Loucy (cell line): ENCODE measurements around the gene PPP3CA.

Source experiments
- H2AFZ ChIP-seq: fragments of 200-600 bp; sonication (generic); 2 replicates; pipeline ENCODE4 v1.6.0; 2016; ENCODE audit warnings: antibody characterized with exemption, mild to moderate bottlenecking, low read length, moderate library complexity
- H3F3A ChIP-seq: fragments of 200-600 bp; 2 replicates; pipeline ENCODE4 v1.6.0; 2016; ENCODE audit warnings: antibody characterized with exemption, low read depth, mild to moderate bottlenecking
- H3K27me3 ChIP-seq: fragments of 200-600 bp; sonication (generic); 2 replicates; pipeline ENCODE4 v1.6.1; 2014; ENCODE audit warnings: low read length, mild to moderate bottlenecking; ENCODE audit not compliant: insufficient read depth, poor library complexity, severe bottlenecking
- H3K36me3 ChIP-seq: fragments of 200-600 bp; sonication (generic); 2 replicates; pipeline ENCODE4 v1.6.1; 2016; ENCODE audit warnings: low read length; ENCODE audit not compliant: insufficient read depth
- H3K4me1 ChIP-seq: fragments of 200-600 bp; sonication (generic); 2 replicates; pipeline ENCODE4 v1.5.1; 2014; ENCODE audit warnings: low read length, mild to moderate bottlenecking; ENCODE audit not compliant: insufficient read depth, poor library complexity, severe bottlenecking
- H3K4me2 ChIP-seq: fragments of 200-600 bp; sonication (generic); 2 replicates; pipeline ENCODE4 v1.6.0; 2014; ENCODE audit warnings: antibody characterized with exemption, low read length, low read depth, mild to moderate bottlenecking; ENCODE audit not compliant: poor library complexity, severe bottlenecking
- H3K4me3 ChIP-seq: fragments of 200-600 bp; sonication (generic); 2 replicates; pipeline ENCODE4 v1.5.1; 2014; ENCODE audit warnings: low read length, mild to moderate bottlenecking, mixed read lengths; ENCODE audit not compliant: poor library complexity, severe bottlenecking
- H3K79me2 ChIP-seq: fragments of 200-600 bp; sonication (generic); 2 replicates; pipeline ENCODE4 v1.6.1; 2014; ENCODE audit warnings: low read length; ENCODE audit not compliant: insufficient read depth
- H3K9ac ChIP-seq: fragments of 200-600 bp; sonication (generic); 2 replicates; pipeline ENCODE4 v1.6.0; 2014; ENCODE audit warnings: mild to moderate bottlenecking, low read depth, low read length, moderate library complexity; ENCODE audit not compliant: poor library complexity, severe bottlenecking
- H3K9me2 ChIP-seq: fragments of 200-600 bp; sonication (generic); replicated peaks from 2 replicates; pipeline ENCODE4 v1.6.1; 2016; ENCODE audit warnings: low read depth, low read length, mixed read lengths
- H3K9me3 ChIP-seq: fragments of 200-600 bp; sonication (generic); 2 replicates; pipeline ENCODE4 v1.6.1; 2014; ENCODE audit warnings: mild to moderate bottlenecking, antibody characterized with exemption, low read length, low read depth; ENCODE audit not compliant: insufficient read depth
- H4K20me1 ChIP-seq: fragments of 200-600 bp; sonication (generic); 2 replicates; pipeline ENCODE4 v1.6.0; 2014; ENCODE audit warnings: antibody characterized with exemption, low read length, mild to moderate bottlenecking; ENCODE audit not compliant: insufficient read depth, poor library complexity, severe bottlenecking
- CTCF ChIP-seq: fragments of 200-600 bp; sonication (generic); conservative IDR thresholded peaks from 2 replicates; pipeline ENCODE4 v1.5.1; 2014; ENCODE audit warnings: mild to moderate bottlenecking, antibody characterized with exemption, low read length
- EZH2phosphoT487 ChIP-seq: fragments of 200-600 bp; IDR thresholded peaks from 2 replicates; pipeline ENCODE4 v1.6.1; 2018; ENCODE audit warnings: antibody characterized with exemption, mild to moderate bottlenecking, moderate library complexity, borderline replicate concordance

The PPP3CA gene

DNA sequence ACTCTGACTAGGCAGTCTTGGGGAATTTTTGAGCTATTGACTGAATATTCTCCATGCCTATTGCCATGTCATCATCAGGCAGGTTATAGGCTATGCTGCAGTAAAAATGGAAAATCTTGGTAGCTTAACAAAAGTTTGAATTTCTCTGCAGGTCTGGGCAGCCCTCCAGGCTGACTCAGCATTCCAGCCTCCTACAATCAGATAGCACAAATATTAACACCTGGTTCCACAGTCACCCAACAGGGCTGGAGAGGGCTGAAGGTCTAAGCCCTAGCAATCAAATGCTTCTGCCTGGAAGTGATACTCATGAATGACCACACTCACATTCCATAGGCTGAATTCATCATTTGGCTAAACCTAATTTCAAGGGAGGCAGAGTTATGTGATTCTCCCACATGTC is 9.6 kb upstream of the PPP3CA start:
- Histone ChIP-seq H3F3A (no peaks in the 10 kb centered on the region), H3K79me2 (no peaks in the 10 kb centered on the region), H3K9me3 (no peaks in the 10 kb centered on the region), H4K20me1 (no peaks in the 10 kb centered on the region), H3K4me2 (no peak overlapping the region), H3K4me1 (no peaks in the 10 kb centered on the region), H2AFZ (no peak overlapping the region), H3K4me3 (no peak overlapping the region), H3K36me3 (no peaks in the 10 kb centered on the region), H3K9me2 (no peaks in the 10 kb centered on the region), H3K27me3 (no peaks in the 10 kb centered on the region), H3K9ac (no peak overlapping the region)
- TF ChIP-seq EZH2phosphoT487 (no peak), CTCF (no peak)

GRCh38 chr4:101355767-101356702 is 8.7 kb upstream of the PPP3CA start:
- H3K4me3 ChIP-seq, result no peak overlapping the region
- TF ChIP-seq CTCF, result no peak
- TF ChIP-seq EZH2phosphoT487, result no peak
- H3K79me2 ChIP-seq, result no peaks in the 10 kb centered on the region
- H3K9ac ChIP-seq, result no peak overlapping the region
- no peaks in the 10 kb centered on the region for H4K20me1 ChIP-seq
- no peaks in the 10 kb centered on the region for H3K36me3 ChIP-seq
- no peaks in the 10 kb centered on the region for H3K27me3 ChIP-seq
- no peaks in the 10 kb centered on the region for H3K9me3 ChIP-seq
- no peak overlapping the region for H3K4me2 ChIP-seq
- no peak overlapping the region for H2AFZ ChIP-seq
- H3F3A ChIP-seq, result no peaks in the 10 kb centered on the region
- no peaks in the 10 kb centered on the region for H3K9me2 ChIP-seq
- H3K4me1 ChIP-seq, result no peaks in the 10 kb centered on the region

- Histone ChIP-seq H3K27me3 (no peaks in the 10 kb centered on the region), H3K9me2 (no peaks in the 10 kb centered on the region), H3F3A (no peaks in the 10 kb centered on the region), H3K4me1 (no peaks in the 10 kb centered on the region), H3K79me2 (no peaks in the 10 kb centered on the region), H3K36me3 (no peaks in the 10 kb centered on the region), H2AFZ (no peak overlapping the region), H3K4me2 (no peak overlapping the region), H3K9me3 (no peaks in the 10 kb centered on the region), H4K20me1 (no peaks in the 10 kb centered on the region), H3K9ac (no peak overlapping the region), H3K4me3 (no peak overlapping the region)
- no peak for TF ChIP-seq EZH2phosphoT487
- no peak for TF ChIP-seq CTCF
These were observed 7.9 kb upstream of the PPP3CA start for GRCh38 chr4:101355246-101355645.
